ENCODE results near the gene OR2A7.
"Not testable (repeated sequence)": the region's sequence is repeated elsewhere in the genome, so short reads cannot be mapped to it uniquely, and the experiment has no call there.

Gene OR2A7, protein sequence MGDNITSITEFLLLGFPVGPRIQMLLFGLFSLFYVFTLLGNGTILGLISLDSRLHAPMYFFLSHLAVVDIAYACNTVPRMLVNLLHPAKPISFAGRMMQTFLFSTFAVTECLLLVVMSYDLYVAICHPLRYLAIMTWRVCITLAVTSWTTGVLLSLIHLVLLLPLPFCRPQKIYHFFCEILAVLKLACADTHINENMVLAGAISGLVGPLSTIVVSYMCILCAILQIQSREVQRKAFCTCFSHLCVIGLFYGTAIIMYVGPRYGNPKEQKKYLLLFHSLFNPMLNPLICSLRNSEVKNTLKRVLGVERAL

DNA sequence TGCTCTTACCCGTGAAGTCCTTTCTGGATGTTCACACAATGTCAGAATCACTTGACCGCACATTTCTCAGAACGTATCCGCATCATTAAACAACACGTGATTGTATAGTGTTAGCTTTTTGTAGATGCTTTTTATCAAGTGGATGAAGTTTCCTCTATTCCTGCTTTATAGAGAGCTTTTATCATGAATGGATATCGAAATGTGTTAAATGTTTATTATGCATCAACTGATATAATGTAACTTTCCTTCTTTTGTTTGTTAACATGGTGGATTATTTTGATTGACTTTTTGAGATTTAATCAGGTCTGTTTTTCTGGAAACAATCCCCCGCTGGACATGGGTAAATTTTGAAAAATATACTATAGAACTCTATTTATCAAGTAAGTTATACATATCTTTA lies at the start of gene OR2A7:
TSS of gene OR2A7 (minus strand) at position 101 of the 400 bp plus-strand sequence. CDS start 5,164 bp downstream, outside the sequence.
- not testable (repeated sequence) for H3K9me3 ChIP-seq (ENCODE audit: insufficient read depth, low read length); DNase-seq (ENCODE audit: low read depth, low spot score); H3K9ac ChIP-seq (ENCODE audit: insufficient read length, low read depth); H3K4me3 ChIP-seq (ENCODE audit: insufficient read length, low read depth); H3K36me3 ChIP-seq (ENCODE audit: insufficient read depth, insufficient read length, low read length); H3K4me1 ChIP-seq (ENCODE audit: insufficient read depth, insufficient read length); H3K27me3 ChIP-seq (ENCODE audit: insufficient read depth, insufficient read length)

DNA sequence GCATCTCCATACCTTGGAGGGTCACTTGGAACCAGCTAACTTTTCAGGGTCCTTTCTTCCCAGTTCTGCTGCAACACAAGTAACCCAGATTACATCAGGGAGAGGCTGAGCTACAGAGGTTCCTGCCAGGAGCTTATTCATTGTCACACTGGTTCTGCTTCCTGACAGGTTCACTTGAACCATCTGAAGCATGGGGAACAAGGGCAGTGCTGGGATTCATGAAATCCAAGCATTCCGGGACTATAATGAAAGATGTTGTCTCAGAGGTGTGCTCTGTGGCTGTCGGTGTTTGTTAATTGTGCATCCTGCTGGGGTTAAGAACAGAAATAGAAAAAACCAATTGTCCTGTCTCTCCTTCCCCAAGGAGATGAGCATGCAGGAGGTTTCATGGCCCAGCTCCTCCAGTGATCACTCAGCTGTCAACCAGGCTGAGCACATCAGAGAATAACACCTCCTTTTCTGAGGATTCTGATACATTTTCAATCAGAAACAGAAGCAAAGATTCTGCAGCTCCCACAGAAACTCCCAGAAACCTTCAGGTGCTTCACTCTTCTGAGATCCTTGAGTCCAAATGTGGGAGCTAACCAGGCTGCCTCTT lies 47.4 kb upstream of the OR2A7 start, which contains the start of gene OR2A1:
TSS of gene OR2A1 (plus strand) at position 548 of the 598 bp plus-strand sequence. CDS start 5,706 bp downstream, outside the sequence.
- H3K9me3 ChIP-seq (ENCODE audit: insufficient read depth, low read length); H3K4me3 ChIP-seq (ENCODE audit: insufficient read length, low read depth); H3K27me3 ChIP-seq (ENCODE audit: insufficient read depth, insufficient read length); H3K36me3 ChIP-seq (ENCODE audit: insufficient read depth, insufficient read length, low read length); H3K4me1 ChIP-seq (ENCODE audit: insufficient read depth, insufficient read length); DNase-seq (ENCODE audit: low read depth, low spot score); H3K9ac ChIP-seq (ENCODE audit: insufficient read length, low read depth): not testable (repeated sequence)

DNA sequence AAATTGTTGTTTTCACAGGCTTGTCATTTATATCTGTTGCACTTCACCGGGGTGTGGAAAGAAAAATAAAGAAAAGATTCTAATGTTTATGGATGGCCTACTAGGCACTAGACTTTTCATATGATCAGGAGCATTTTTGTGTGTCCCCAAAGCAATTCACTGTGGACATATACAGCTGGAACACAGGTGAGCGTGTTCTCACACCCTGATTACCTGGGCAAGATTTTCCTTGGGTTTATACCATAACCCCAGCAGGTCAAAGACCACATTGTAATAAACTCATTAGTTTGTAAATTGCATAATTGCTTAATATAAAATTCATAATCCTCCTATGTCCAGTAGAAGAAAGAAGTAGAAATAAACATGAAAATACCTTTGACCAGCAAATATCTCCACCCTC lies 46.6 kb upstream of the OR2A7 start:
- DNase-seq (ENCODE audit: low read depth, low spot score); H3K4me3 ChIP-seq (ENCODE audit: insufficient read length, low read depth); H3K36me3 ChIP-seq (ENCODE audit: insufficient read depth, insufficient read length, low read length); H3K4me1 ChIP-seq (ENCODE audit: insufficient read depth, insufficient read length); H3K9me3 ChIP-seq (ENCODE audit: insufficient read depth, low read length); H3K27me3 ChIP-seq (ENCODE audit: insufficient read depth, insufficient read length); H3K9ac ChIP-seq (ENCODE audit: insufficient read length, low read depth): not testable (repeated sequence)

DNA sequence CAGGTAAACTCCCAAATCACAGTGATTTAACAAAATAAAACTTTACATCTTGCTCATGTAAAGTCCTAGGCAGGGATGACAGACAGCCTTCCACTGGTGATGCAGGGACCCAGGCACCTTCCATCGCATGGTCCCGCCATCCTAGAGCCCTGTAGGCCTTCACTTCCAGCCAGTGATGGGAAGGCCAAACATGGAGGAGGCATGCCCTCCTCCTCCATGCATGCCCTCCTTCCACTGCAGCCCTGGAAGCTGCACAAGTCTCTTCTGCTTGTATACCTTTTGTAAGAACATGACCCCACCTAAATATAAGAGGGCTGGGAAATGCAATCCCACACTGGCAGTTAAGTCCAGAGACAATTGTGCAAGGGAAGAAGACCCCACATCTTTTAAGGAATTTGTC lies 45.1 kb upstream of the OR2A7 start:
- H3K9me3 ChIP-seq (ENCODE audit: insufficient read depth, low read length); H3K36me3 ChIP-seq (ENCODE audit: insufficient read depth, insufficient read length, low read length); H3K9ac ChIP-seq (ENCODE audit: insufficient read length, low read depth); DNase-seq (ENCODE audit: low read depth, low spot score); H3K27me3 ChIP-seq (ENCODE audit: insufficient read depth, insufficient read length); H3K4me1 ChIP-seq (ENCODE audit: insufficient read depth, insufficient read length); H3K4me3 ChIP-seq (ENCODE audit: insufficient read length, low read depth): not testable (repeated sequence)

DNA sequence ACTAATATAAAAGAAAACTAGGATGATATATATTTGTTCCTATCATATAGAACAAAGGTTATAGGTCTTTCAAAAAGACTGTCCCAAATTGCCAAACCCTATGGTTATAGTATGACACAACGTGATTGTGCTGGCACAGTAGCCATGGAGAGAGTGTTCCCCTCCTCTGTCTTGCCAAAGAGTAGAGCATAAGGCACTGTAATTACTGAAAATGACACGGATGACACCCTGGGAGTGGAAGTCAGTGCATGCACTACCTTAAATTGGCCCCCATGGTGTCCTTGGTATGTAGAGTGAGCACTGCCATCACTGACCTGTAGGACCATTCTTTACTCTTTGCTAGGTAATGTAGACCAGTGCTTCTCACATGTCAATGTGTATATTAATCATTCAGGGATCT lies 40.6 kb upstream of the OR2A7 start:
- not testable (repeated sequence) for H3K4me3 ChIP-seq (ENCODE audit: insufficient read length, low read depth); H3K27me3 ChIP-seq (ENCODE audit: insufficient read depth, insufficient read length); DNase-seq (ENCODE audit: low read depth, low spot score); H3K9me3 ChIP-seq (ENCODE audit: insufficient read depth, low read length); H3K36me3 ChIP-seq (ENCODE audit: insufficient read depth, insufficient read length, low read length); H3K9ac ChIP-seq (ENCODE audit: insufficient read length, low read depth); H3K4me1 ChIP-seq (ENCODE audit: insufficient read depth, insufficient read length)

DNA sequence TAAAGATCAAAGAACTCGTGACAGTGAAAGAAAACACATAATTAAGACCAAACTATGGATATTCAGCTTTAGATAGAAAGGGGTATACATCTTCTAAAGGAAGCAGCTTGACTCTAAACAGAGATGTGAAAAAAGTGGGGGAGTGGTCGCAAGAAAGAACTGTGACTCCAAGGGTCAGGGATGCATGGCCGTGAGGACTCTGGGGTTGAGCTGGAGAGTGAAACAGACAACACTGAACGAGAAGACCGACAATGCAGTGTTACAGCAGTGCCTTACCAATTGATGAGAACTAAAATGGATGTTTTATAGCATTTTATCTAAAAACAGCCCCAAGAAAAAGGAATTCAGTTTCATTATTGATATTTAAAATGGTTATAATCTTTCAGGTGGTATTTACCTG lies 39.0 kb upstream of the OR2A7 start:
- not testable (repeated sequence) for H3K27me3 ChIP-seq (ENCODE audit: insufficient read depth, insufficient read length); H3K4me1 ChIP-seq (ENCODE audit: insufficient read depth, insufficient read length); DNase-seq (ENCODE audit: low read depth, low spot score); H3K36me3 ChIP-seq (ENCODE audit: insufficient read depth, insufficient read length, low read length); H3K9ac ChIP-seq (ENCODE audit: insufficient read length, low read depth); H3K9me3 ChIP-seq (ENCODE audit: insufficient read depth, low read length); H3K4me3 ChIP-seq (ENCODE audit: insufficient read length, low read depth)

DNA sequence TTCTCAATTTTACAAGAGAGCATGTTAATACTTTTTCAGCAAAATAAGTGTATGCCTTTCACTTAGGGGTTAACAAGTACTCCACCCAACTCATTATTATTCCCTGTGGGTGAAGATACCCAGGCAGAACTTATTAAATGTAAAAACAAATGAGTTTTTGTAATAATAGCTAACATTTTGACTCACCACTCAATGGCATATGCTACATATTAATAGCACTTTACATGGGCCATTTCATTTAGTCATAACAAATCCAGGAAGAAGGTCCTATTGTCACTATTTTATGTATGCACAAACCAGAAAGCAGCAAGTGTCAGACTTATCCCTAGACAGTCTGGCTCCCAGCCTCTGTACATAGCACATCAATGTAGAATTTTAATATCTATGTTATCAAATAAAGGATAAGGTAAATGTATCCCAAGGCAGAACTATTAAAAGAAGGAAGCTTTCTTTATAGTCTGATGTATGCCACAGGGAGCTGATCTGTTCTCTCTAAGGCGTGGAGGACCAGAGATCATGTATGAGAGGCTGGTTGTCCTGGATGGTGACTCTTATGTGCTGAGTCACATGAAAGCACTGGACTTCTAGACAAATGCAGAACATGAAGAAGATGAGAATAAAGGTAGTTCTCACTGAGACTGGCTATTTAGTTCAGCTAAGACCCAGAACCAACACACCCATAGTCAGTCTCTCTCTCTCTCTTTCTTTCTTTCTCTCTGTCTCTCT lies 38.1 kb upstream of the OR2A7 start:
- H3K9ac ChIP-seq (ENCODE audit: insufficient read length, low read depth); H3K4me1 ChIP-seq (ENCODE audit: insufficient read depth, insufficient read length); H3K9me3 ChIP-seq (ENCODE audit: insufficient read depth, low read length); H3K4me3 ChIP-seq (ENCODE audit: insufficient read length, low read depth); H3K36me3 ChIP-seq (ENCODE audit: insufficient read depth, insufficient read length, low read length); H3K27me3 ChIP-seq (ENCODE audit: insufficient read depth, insufficient read length); DNase-seq (ENCODE audit: low read depth, low spot score): not testable (repeated sequence)

DNA sequence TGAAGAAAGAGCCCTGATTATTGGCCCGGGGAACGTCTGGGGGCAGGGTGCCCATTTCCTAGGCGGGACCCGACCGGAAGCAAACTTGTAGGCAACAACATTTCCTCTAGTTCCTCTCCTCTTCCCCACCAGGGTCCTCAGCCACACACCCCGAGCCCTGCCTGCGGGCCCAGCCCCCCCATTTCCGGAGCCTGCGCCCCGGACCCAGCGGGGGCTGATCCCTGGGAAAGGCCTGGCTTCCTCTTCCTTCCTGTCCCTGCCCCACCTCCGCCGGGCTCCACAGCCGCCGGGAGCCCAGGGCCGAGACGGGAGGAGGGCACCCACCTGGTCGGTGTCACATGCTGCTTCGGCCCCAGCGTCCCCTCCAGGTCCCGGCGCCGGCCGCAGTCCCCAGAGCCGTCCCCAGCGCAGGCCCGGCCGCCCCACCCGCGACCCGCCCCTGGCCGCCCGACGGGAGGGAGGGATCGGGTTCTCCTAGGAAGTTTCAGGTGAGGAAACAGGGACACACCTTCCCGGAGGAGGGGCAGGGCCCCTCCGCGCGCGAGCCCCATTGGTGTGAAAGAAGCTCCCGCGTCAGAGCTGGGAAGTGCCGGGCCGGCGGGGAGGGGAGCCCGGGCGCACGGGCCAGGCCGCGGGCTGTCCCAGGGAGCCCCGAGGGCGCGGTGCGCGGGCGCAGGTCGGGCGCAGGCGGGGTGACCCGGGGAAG lies 29.4 kb upstream of the OR2A7 start:
- H3K4me3 ChIP-seq (ENCODE audit: insufficient read length, low read depth); H3K9me3 ChIP-seq (ENCODE audit: insufficient read depth, low read length); H3K4me1 ChIP-seq (ENCODE audit: insufficient read depth, insufficient read length); DNase-seq (ENCODE audit: low read depth, low spot score); H3K27me3 ChIP-seq (ENCODE audit: insufficient read depth, insufficient read length); H3K9ac ChIP-seq (ENCODE audit: insufficient read length, low read depth); H3K36me3 ChIP-seq (ENCODE audit: insufficient read depth, insufficient read length, low read length): not testable (repeated sequence)

DNA sequence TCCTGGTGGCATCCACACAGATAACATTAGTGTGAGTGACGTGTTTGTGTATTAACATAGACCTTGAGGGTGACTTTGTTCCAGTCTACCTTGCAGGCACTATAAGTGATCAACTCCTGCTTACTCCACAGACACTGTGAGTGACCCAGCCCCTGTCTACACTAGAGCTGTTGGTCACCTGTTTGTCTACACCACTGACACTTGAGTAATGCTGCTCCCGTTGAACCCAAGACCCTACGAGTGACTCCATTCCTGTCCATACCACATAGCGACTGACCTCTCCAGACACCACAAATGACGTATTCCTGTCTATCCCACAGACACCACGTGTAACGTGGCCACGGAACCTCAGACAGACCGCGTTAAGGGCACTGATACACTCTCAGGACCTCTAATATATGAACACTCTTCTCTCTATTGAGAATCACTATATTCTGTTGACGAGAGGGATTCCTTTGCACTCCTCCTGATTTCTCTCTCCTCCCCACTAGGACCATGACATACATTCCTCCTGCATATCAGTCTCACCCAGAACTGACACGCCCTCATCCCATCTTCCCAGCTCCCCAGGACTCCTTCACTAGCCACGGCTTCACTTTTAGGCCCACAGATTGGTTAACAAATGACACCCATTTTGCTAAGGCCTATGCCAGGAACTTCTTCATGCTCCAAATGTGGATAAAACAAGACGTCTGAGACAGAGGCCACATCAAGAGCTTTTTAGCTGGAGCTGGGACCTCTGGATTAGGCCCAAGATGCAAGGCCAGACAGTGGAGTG lies 28.0 kb upstream of the OR2A7 start:
- H3K36me3 ChIP-seq (ENCODE audit: insufficient read depth, insufficient read length, low read length); H3K9me3 ChIP-seq (ENCODE audit: insufficient read depth, low read length); H3K27me3 ChIP-seq (ENCODE audit: insufficient read depth, insufficient read length); H3K4me1 ChIP-seq (ENCODE audit: insufficient read depth, insufficient read length); DNase-seq (ENCODE audit: low read depth, low spot score); H3K4me3 ChIP-seq (ENCODE audit: insufficient read length, low read depth); H3K9ac ChIP-seq (ENCODE audit: insufficient read length, low read depth): not testable (repeated sequence)

DNA sequence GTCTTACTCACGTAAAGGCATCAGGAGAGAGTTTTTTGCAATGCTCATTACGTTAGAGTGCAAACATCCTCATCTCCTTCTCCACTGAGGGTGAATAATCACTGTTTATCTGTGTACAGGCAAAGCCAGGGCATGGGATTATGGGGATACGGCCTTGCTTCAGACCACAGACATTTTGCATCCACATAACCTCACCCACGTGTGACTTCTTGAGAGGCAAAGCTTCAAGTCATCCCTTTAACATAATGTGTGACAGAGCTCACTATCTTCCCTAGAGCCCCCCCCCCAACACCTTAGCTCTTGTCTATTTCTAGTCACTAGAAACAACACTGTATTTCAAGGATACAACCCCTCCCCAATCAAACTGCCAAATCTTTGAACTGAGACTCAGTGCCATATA lies 27.0 kb upstream of the OR2A7 start:
- DNase-seq (ENCODE audit: low read depth, low spot score); H3K27me3 ChIP-seq (ENCODE audit: insufficient read depth, insufficient read length); H3K36me3 ChIP-seq (ENCODE audit: insufficient read depth, insufficient read length, low read length); H3K4me1 ChIP-seq (ENCODE audit: insufficient read depth, insufficient read length); H3K9ac ChIP-seq (ENCODE audit: insufficient read length, low read depth); H3K4me3 ChIP-seq (ENCODE audit: insufficient read length, low read depth); H3K9me3 ChIP-seq (ENCODE audit: insufficient read depth, low read length): not testable (repeated sequence)

DNA sequence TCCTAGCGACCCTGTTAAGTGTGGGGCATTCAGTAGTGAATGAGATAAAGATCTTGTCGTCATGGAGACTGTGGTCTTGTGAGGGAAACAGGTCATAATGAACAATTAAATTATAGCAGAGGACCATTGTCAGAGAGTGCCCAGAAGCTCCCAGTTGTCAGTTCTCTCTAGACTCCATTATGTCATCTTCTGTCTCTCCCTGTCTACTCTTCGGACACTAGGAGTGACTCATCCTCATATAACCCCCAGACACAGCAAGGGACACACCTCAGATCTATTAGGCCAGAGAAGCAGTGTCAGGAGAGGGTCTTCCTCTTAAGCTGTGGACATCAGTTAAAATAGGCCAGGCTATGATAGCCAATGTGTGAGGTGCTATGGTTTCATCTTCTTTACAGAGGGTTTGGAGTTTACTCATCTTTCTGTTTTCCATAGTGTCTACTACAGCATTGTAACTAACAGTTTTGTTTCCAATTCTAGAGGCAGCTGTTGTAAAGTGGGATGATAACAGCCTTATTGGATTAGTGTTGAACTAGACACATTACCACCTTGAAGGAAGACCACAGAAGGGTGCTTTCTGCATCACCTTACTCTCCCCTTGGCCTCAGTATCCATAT lies 22.7 kb upstream of the OR2A7 start:
- not testable (repeated sequence) for DNase-seq (ENCODE audit: low read depth, low spot score); H3K36me3 ChIP-seq (ENCODE audit: insufficient read depth, insufficient read length, low read length); H3K9me3 ChIP-seq (ENCODE audit: insufficient read depth, low read length); H3K9ac ChIP-seq (ENCODE audit: insufficient read length, low read depth); H3K4me3 ChIP-seq (ENCODE audit: insufficient read length, low read depth); H3K27me3 ChIP-seq (ENCODE audit: insufficient read depth, insufficient read length); H3K4me1 ChIP-seq (ENCODE audit: insufficient read depth, insufficient read length)

Measured in NT2/D1 (cell line).